ENCODE measurements around the gene CCDC197.

CCDC197 gene

GRCh38 chr14:93978735-93979134, 18.4 kb upstream of the CCDC197 start:
- DNase-seq, result no peak

- no peak for DNase-seq
These were observed 16.5 kb upstream of the CCDC197 start for GRCh38 chr14:93980456-93981201.

GRCh38 chr14:93981316-93982229, 15.5 kb upstream of the CCDC197 start:
- DNase-seq, result no peak

GRCh38 chr14:93982230-93983007, 14.7 kb upstream of the CCDC197 start:
- DNase-seq, result no peak

GRCh38 chr14:93984070-93984469, 13.0 kb upstream of the CCDC197 start:
- DNase-seq, result no peak

- no peak for DNase-seq
These were observed 12.1 kb upstream of the CCDC197 start for GRCh38 chr14:93984987-93985410.

- no peak for DNase-seq
These were observed 10.1 kb upstream of the CCDC197 start for GRCh38 chr14:93986955-93987354.

- no peak for DNase-seq
These were observed 9.7 kb upstream of the CCDC197 start for GRCh38 chr14:93987376-93987775.

GRCh38 chr14:93987815-93988476, 9.2 kb upstream of the CCDC197 start:
- DNase-seq, result no peak

GRCh38 chr14:93989939-93990338, 7.2 kb upstream of the CCDC197 start:
- no peak for DNase-seq

GRCh38 chr14:93991212-93991611, 5.9 kb upstream of the CCDC197 start:
- DNase-seq, result no peak

- no peak for DNase-seq
These were observed 5.5 kb upstream of the CCDC197 start for GRCh38 chr14:93991649-93992048.

GRCh38 chr14:93993382-93993781, 3.7 kb upstream of the CCDC197 start:
- no peak for DNase-seq

GRCh38 chr14:93994919-93995682, 2.0 kb upstream of the CCDC197 start:
- no peak for DNase-seq

- no peak for DNase-seq
These were observed 888 bp upstream of the CCDC197 start for GRCh38 chr14:93996130-93996695.

GRCh38 chr14:93997916-93998870, 1.1 kb downstream of the CCDC197 start:
- DNase-seq, result no peak

GRCh38 chr14:93998871-93999403, 1.8 kb downstream of the CCDC197 start:
- DNase-seq, result no peak

- no peak for DNase-seq
These were observed 2.5 kb downstream of the CCDC197 start for GRCh38 chr14:93999573-93999972.

- no peak for DNase-seq
These were observed 3.2 kb downstream of the CCDC197 start for GRCh38 chr14:94000267-94000666.

GRCh38 chr14:94001016-94001415, 3.9 kb downstream of the CCDC197 start:
- no peak for DNase-seq

All from activated CD4-positive, alpha-beta T cell treated with anti-CD3 and anti-CD28 coated beads, Interleukin-2, amount 50 U/mL, for 1 hour (primary cell).